Erythroblast (primary cell): ENCODE measurements around the gene HS1BP3.

ENCODE experiments used
- GATA1 ChIP-seq: IDR thresholded peaks from 2 replicates; pipeline ENCODE4 v1.6.1; 2011; ENCODE audit warnings: low read depth, mild to moderate bottlenecking, control low read depth, low read length, moderate library complexity
- POLR2A ChIP-seq: IDR thresholded peaks from 2 replicates; pipeline ENCODE4 v1.6.1; 2011; ENCODE audit warnings: mild to moderate bottlenecking, low read length

DNA sequence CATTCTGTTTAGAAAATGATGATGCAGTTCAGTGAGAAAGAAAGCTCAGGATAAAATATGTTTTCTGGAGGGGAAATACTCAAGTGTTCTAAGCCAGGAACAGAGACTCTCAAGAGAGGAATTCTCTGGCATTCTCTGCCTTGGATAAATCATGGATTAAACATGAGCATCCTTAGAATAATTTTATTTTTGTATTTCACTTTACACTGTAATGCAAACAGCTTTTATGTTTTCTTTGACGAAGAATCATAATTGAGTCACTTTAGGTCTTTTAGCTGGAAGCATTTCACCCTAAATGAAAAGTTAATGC lies 27.1 kb upstream of the HS1BP3 start:
- no peak for TF ChIP-seq POLR2A
- no peak for TF ChIP-seq GATA1
